K562 (cell line): ENCODE results near the gene PES1. TPM values are rescaled to one million over a fixed set of nuclear protein-coding genes. Genes with fewer than 3 reads are reported as not detected.

Source experiments
- CXXC5 ChIP-seq: fragments of 250-450 bp; sonication (Bioruptor Pico); IDR thresholded peaks from 2 replicates; pipeline ENCODE4 v1.8.0; 2022; ENCODE audit warnings: inconsistent platforms, mild to moderate bottlenecking, moderate library complexity
- FOXM1 ChIP-seq, 2 experiments: fragments of 450-650 bp in 1 of 2; sonication (generic) in 1 of 2; formaldehyde crosslinking in 1 of 2; IDR thresholded peaks; 2 replicates each; pipeline versions ENCODE4 v1.6.1 to v1.9.0; 2017 to 2022; ENCODE audit warnings: low read depth in 2 of 2, mild to moderate bottlenecking in 2 of 2, missing genetic modification reagents in 1 of 2, moderate library complexity in 1 of 2
- NFATC3 ChIP-seq: fragments of 450-650 bp; IDR thresholded peaks from 2 replicates; pipeline ENCODE4 v1.6.1; 2017; ENCODE audit warnings: mild to moderate bottlenecking
- RBBP5 ChIP-seq: fragments of 200-600 bp; sonication (generic); IDR thresholded peaks from 2 replicates; pipeline ENCODE4 v1.6.1; 2012; ENCODE audit warnings: borderline replicate concordance, mild to moderate bottlenecking, low read length, control low read depth, inconsistent platforms; ENCODE audit not compliant: insufficient read depth, poor library complexity, severe bottlenecking
- SNIP1 ChIP-seq: fragments of 450-650 bp; IDR thresholded peaks from 2 replicates; pipeline ENCODE4 v1.7.1; 2017; ENCODE audit warnings: low read depth, mild to moderate bottlenecking
- SUPT5H ChIP-seq: fragments of 450-650 bp; IDR thresholded peaks from 2 replicates; pipeline ENCODE4 v1.6.1; 2016
- ZNF780A ChIP-seq: fragments of 250-450 bp; sonication (Bioruptor Pico); IDR thresholded peaks from 2 replicates; pipeline ENCODE4 v1.5.0; 2021; ENCODE audit warnings: mild to moderate bottlenecking
- polyA plus RNA-seq, 8 experiments: library from polyadenylated mRNA; depleted of rRNA in 4 of 8; stranded (reverse) in 5 of 8; unstranded in 3 of 8; fragments of >200 nt; fragmentation: Nextera tagmentation in 2 of 8; fragmentation: Illumina TruSeq in 1 of 8; extraction: Ambion mirVana in 2 of 8; extraction: Trizol in 1 of 8; gene quantifications; 2 replicates each; pipeline versions ENCODE4 v1.2.1 to v1.2.3, GENCODE V29; 2011 to 2014; ENCODE audit warnings: inconsistent platforms in 1 of 8, missing spikeins in 1 of 8
- total RNA-seq, 7 experiments: library from RNA; depleted of rRNA in 6 of 7; stranded (reverse); fragments of >200 nt in 6 of 7; fragmentation: Illumina TruSeq in 2 of 7; extraction: Trizol in 2 of 7; gene quantifications; 2 replicates each; pipeline versions ENCODE4 v1.2.1 to v1.2.3, GENCODE V29; 2011 to 2021; ENCODE audit warnings: low replicate concordance in 1 of 7
- TF ChIP-seq, protein P1 (sequence below): fragments of 250-450 bp; sonication (Bioruptor Pico); IDR thresholded peaks from 2 replicates; pipeline ENCODE4 v1.9.0; 2021; ENCODE audit warnings: mild to moderate bottlenecking, inconsistent platforms

The PES1 gene
- total and polyA plus RNA-seq, 9 of the 15 experiments (the other 6 are each of a cell fraction or from before 2014, with no cell fraction given): 6.5 to 158 (median 94.3) TPM

- TF ChIP-seq, protein P1, sequence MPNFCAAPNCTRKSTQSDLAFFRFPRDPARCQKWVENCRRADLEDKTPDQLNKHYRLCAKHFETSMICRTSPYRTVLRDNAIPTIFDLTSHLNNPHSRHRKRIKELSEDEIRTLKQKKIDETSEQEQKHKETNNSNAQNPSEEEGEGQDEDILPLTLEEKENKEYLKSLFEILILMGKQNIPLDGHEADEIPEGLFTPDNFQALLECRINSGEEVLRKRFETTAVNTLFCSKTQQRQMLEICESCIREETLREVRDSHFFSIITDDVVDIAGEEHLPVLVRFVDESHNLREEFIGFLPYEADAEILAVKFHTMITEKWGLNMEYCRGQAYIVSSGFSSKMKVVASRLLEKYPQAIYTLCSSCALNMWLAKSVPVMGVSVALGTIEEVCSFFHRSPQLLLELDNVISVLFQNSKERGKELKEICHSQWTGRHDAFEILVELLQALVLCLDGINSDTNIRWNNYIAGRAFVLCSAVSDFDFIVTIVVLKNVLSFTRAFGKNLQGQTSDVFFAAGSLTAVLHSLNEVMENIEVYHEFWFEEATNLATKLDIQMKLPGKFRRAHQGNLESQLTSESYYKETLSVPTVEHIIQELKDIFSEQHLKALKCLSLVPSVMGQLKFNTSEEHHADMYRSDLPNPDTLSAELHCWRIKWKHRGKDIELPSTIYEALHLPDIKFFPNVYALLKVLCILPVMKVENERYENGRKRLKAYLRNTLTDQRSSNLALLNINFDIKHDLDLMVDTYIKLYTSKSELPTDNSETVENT: no peak
- no peak for TF ChIP-seq ZNF780A (CRISPR knock-in tag)
- peak; percentile 37; the same call in 1 of the 2 replicates for TF ChIP-seq CXXC5 (CRISPR knock-in tag)
- TF ChIP-seq SNIP1: no peak
- peak; percentile 29 for TF ChIP-seq RBBP5
- TF ChIP-seq NFATC3: no peak
- no peak for TF ChIP-seq FOXM1 (IDR thresholded peaks at IDR 0.05; ENCODE audit: low read depth)
- no peak for TF ChIP-seq FOXM1 (CRISPR knock-in tag; IDR thresholded peaks at IDR 0.05; ENCODE audit: low read depth)
- no peak for TF ChIP-seq SUPT5H
Observed at GRCh38 chr22:30609260-30610185, 17.8 kb upstream of the PES1 start (continued).
